Activated T-helper 1 cell treated with anti-CD3 and anti-CD28 coated beads, Interleukin-12 subunit alpha, Interleukin-12 subunit beta, Interleukin-2, Interleukin-4 antibody, amounts not matched to agents 30 ng/mL and 10 ng/mL and 1 ng/mL, durations not matched to agents 14 hours and 24 hours and 36 hours (primary cell): Measurements from ENCODE around the gene BAG3. TPM values are rescaled to one million over a fixed set of nuclear protein-coding genes. Genes with fewer than 3 reads are reported as not detected.

Experiments used
- DNase-seq: peaks from one replicate; pipeline ENCODE4 v3.0.0; 2021; ENCODE audit warnings: low spot score
- H3K27ac Mint-ChIP-seq: one replicate; pipeline ENCODE4 v1.8.0; 2021; ENCODE audit warnings: mild to moderate bottlenecking, mixed read lengths
- H3K27me3 Mint-ChIP-seq: one replicate; pipeline ENCODE4 v1.8.0; 2022; ENCODE audit warnings: mild to moderate bottlenecking, moderate library complexity, mixed read lengths; ENCODE audit not compliant: insufficient read depth
- H3K36me3 Mint-ChIP-seq: one replicate; pipeline ENCODE4 v1.8.0; 2021; ENCODE audit warnings: low read depth, mixed read lengths
- H3K4me1 Mint-ChIP-seq: one replicate; pipeline ENCODE4 v1.8.0; 2021; ENCODE audit warnings: low read depth, mixed read lengths
- H3K4me3 Mint-ChIP-seq: one replicate; pipeline ENCODE4 v1.8.0; 2021; ENCODE audit warnings: mild to moderate bottlenecking, moderate library complexity, mixed read lengths
- H3K9me3 Mint-ChIP-seq: one replicate; pipeline ENCODE4 v1.8.0; 2021; ENCODE audit warnings: mixed read lengths
- intact Hi-C: fragments of 100-400 bp; cut with micrococcal nuclease; formaldehyde crosslinking; loops from one replicate; pipeline ENCODE4 v1.15.1; 2024
- total RNA-seq: library from RNA; stranded (reverse); gene quantifications from 2 replicates; pipeline ENCODE4 v1.2.3, GENCODE V29; 2022

Gene BAG3
- total RNA-seq, 1 donor from 2014 or later = 30.4 TPM

GRCh38 chr10:119644205-119644814 lies 6.9 kb upstream of the BAG3 start:
- peaks cover 7% of the 10 kb centered on the region for H3K4me1 Mint-ChIP-seq
- H3K4me3 Mint-ChIP-seq = no peak overlapping the region
- peaks cover 7% of the 10 kb centered on the region for H3K27me3 Mint-ChIP-seq
- DNase-seq = no peak
- H3K27ac Mint-ChIP-seq = no peak overlapping the region
- intact Hi-C loops = no loop called here
- H3K9me3 Mint-ChIP-seq = no peaks in the 10 kb centered on the region
- H3K36me3 Mint-ChIP-seq = peaks cover 1% of the 10 kb centered on the region

- Mint-ChIP-seq H3K27me3 (peaks cover 7% of the 10 kb centered on the region), H3K4me1 (peaks cover 12% of the 10 kb centered on the region), H3K4me3 (no peak overlapping the region), H3K9me3 (no peaks in the 10 kb centered on the region), H3K36me3 (peaks cover 1% of the 10 kb centered on the region), H3K27ac (no peak overlapping the region)
- no peak for DNase-seq
- intact Hi-C loops = no loop called here
Observed at GRCh38 chr10:119644994-119645393, 6.2 kb upstream of the BAG3 start.

DNA sequence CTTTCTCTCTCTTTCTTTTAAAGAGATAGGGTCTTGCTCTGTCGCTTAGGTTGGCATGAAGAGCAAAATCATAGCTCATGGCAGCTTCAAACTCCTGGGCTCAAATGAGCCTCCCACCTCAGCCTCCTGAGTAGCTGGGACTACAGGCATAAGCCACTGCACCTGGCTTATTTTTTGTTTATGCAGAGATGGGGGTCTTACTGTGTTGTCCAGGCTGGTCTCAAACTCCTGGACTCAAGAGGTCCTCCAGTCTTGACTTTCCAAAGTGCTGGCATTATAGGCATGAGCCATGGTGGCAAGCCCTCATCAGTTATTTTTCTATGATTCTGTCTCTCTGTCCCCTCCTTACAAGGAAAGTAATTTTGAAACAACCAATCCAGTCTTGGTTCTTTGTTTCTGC lies 1.1 kb upstream of the BAG3 start:
- Mint-ChIP-seq H3K36me3 (peaks cover 6% of the 10 kb centered on the region), H3K4me3 (peak overlapping the region; percentile 95), H3K4me1 (peaks cover 42% of the 10 kb centered on the region), H3K9me3 (no peaks in the 10 kb centered on the region), H3K27ac (peak overlapping the region; percentile 96), H3K27me3 (no peaks in the 10 kb centered on the region)
- intact Hi-C loops = loop anchor here (2.0 to 10.0 kb wide), 5 partner anchors 133 to 569 kb away; partner anchors contain the start of genes EIF3A and GRK5
- no peak for DNase-seq

DNA sequence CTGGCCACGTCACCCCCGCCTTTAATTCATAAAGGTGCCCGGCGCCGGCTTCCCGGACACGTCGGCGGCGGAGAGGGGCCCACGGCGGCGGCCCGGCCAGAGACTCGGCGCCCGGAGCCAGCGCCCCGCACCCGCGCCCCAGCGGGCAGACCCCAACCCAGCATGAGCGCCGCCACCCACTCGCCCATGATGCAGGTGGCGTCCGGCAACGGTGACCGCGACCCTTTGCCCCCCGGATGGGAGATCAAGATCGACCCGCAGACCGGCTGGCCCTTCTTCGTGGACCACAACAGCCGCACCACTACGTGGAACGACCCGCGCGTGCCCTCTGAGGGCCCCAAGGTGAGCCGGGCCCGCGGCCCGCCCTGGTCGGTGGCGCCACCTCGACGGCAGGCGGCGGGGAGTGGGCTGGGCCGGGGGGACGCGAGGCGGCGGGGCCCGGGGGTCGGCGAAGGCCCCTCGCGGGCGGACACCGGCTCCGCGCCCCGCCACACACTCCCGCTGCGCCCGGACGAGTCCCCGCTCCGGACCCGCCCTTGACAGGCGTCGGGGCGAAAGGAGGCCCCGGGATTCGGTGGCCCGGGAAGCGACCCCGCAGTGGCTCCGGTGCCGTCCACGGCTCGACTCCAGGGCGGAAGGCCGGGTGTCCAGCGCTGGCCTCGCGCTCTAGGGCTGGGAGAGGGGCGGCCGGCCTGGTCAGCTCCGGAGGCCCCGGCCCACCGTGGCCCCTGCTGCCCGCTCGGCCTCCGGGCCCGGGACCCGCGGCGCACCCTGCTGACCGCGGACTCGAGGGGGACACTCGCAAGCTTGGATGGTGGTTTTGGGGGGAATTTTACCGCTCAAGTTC lies 557 bp downstream of the BAG3 start:
- Mint-ChIP-seq H3K27me3 (no peaks in the 10 kb centered on the region), H3K36me3 (peaks cover 10% of the 10 kb centered on the region), H3K4me1 (peaks cover 58% of the 10 kb centered on the region), H3K9me3 (no peaks in the 10 kb centered on the region), H3K4me3 (peak overlapping the region; percentile 92), H3K27ac (peak overlapping the region; percentile 91)
- intact Hi-C loops = loop anchor here (1.0 to 10.0 kb wide), 10 partner anchors 54 to 571 kb away; partner anchors contain the start of genes EIF3A, GRK5, PRDX3 and RGS10
- no peak for DNase-seq

- H3K9me3 Mint-ChIP-seq = no peaks in the 10 kb centered on the region
- peaks cover 12% of the 10 kb centered on the region for H3K36me3 Mint-ChIP-seq
- intact Hi-C loops = loop anchor here (2.0 to 10.0 kb wide), 3 partner anchors 155 to 474 kb away; partner anchors contain the start of gene PRDX3
- H3K27ac Mint-ChIP-seq = peak overlapping the region; percentile 90
- no peak for DNase-seq
- no peaks in the 10 kb centered on the region for H3K27me3 Mint-ChIP-seq
- peaks cover 64% of the 10 kb centered on the region for H3K4me1 Mint-ChIP-seq
- H3K4me3 Mint-ChIP-seq = peak overlapping the region; percentile 92
Observed at GRCh38 chr10:119652361-119652730, 1.2 kb downstream of the BAG3 start.

GRCh38 chr10:119653209-119653608 lies 2.0 kb downstream of the BAG3 start:
- H3K36me3 Mint-ChIP-seq = peaks cover 14% of the 10 kb centered on the region
- peak overlapping the region; percentile 70 for H3K27ac Mint-ChIP-seq
- H3K27me3 Mint-ChIP-seq = no peaks in the 10 kb centered on the region
- peak overlapping the region; percentile 92 for H3K4me3 Mint-ChIP-seq
- H3K9me3 Mint-ChIP-seq = no peaks in the 10 kb centered on the region
- H3K4me1 Mint-ChIP-seq = peaks cover 69% of the 10 kb centered on the region
- DNase-seq = no peak
- intact Hi-C loops = loop anchor here (2.0 to 10.0 kb wide), 3 partner anchors 156 to 474 kb away; partner anchors contain the start of gene PRDX3

DNA sequence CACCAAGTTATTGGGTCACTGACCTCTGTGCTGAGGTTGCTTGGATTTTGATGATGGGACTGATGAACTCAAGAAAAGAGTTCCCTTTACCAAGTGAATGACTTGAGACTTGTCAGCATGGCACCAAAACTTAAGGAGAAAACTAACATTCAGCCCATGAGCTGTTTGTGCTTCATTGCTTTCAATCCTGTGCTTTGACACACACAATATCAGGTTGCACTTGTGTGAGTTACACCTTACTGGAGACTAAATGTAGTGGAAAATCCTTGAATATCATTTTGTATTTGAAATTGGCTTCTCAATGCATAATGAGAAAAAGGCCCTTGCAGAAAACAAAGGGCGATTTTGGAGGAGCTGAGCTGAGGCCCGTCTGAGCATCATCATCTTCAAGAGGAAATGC lies 2.7 kb downstream of the BAG3 start:
- Mint-ChIP-seq H3K36me3 (peaks cover 14% of the 10 kb centered on the region), H3K27ac (peak overlapping the region; percentile 70), H3K4me3 (peak overlapping the region; percentile 92), H3K4me1 (peaks cover 74% of the 10 kb centered on the region), H3K27me3 (no peaks in the 10 kb centered on the region), H3K9me3 (no peaks in the 10 kb centered on the region)
- no peak for DNase-seq
- intact Hi-C loops = loop anchor here (2.0 to 10.0 kb wide), 3 partner anchors 157 to 475 kb away; partner anchors contain the start of gene PRDX3

- DNase-seq = no peak
- Mint-ChIP-seq H3K36me3 (peaks cover 14% of the 10 kb centered on the region), H3K9me3 (no peaks in the 10 kb centered on the region), H3K27me3 (no peaks in the 10 kb centered on the region), H3K4me1 (peaks cover 72% of the 10 kb centered on the region), H3K4me3 (peak overlapping the region; percentile 92), H3K27ac (peak overlapping the region; percentile 53)
- intact Hi-C loops = loop anchor here (5.0 to 10.0 kb wide), 2 partner anchors 157 to 350 kb away; no protein-coding TSS in a partner anchor
Observed at GRCh38 chr10:119654540-119654939, 3.4 kb downstream of the BAG3 start.

- peak overlapping the region; percentile 92 for H3K4me3 Mint-ChIP-seq
- peaks cover 14% of the 10 kb centered on the region for H3K36me3 Mint-ChIP-seq
- peak; percentile 45 for DNase-seq
- no peaks in the 10 kb centered on the region for H3K27me3 Mint-ChIP-seq
- intact Hi-C loops = loop anchor here (1.0 to 10.0 kb wide), 4 partner anchors 31 to 351 kb away; no protein-coding TSS in a partner anchor
- H3K27ac Mint-ChIP-seq = peak overlapping the region; percentile 87
- H3K9me3 Mint-ChIP-seq = no peaks in the 10 kb centered on the region
- peaks cover 64% of the 10 kb centered on the region for H3K4me1 Mint-ChIP-seq
Observed at GRCh38 chr10:119655566-119656001, 4.4 kb downstream of the BAG3 start.

DNA sequence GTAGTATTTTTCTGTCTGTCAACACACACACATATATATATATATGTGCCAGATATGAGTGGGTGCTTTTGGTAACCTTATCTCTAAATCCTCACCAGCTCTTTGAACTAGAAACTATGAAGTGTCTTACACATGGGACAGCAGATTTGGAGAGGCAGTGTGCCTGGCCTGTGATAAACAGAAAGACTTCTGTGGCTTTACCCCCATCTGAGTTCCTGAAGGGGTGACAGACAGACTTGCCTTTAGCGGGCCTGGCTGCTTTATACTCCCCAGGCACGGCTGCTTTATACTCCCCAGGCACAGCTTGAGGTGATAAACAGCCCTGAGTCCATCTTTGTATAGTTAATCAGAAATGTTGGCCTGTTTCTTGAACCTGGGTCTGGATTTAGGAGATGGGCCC lies 5.6 kb downstream of the BAG3 start:
- Mint-ChIP-seq H3K9me3 (no peaks in the 10 kb centered on the region), H3K27ac (peak overlapping the region; percentile 87), H3K36me3 (peaks cover 16% of the 10 kb centered on the region), H3K27me3 (no peaks in the 10 kb centered on the region), H3K4me3 (no peak overlapping the region), H3K4me1 (peaks cover 68% of the 10 kb centered on the region)
- DNase-seq = no peak
- intact Hi-C loops = loop anchor here (10.0 kb wide), 1 partner anchor 352 kb away; no protein-coding TSS in a partner anchor

DNA sequence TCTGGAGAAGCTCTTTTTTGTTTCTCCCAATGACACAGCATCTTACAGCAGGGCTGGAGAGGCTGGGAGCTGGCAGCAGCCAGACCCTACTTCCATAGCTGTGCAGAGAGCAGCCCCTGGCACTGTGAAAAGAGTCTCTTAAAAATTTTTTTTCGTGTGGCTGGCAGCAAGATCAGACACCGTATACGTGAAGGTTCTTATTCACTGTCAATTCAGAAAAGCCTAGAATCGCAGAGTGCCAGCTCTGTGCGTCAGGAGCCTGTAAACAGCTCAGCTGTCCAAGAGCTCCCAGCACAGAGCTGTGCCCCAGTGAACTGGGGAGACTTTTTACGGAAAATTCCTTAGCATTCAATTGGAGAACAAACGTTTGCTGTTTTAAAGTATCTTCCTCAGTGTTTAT lies 6.5 kb downstream of the BAG3 start:
- H3K4me1 Mint-ChIP-seq = peaks cover 64% of the 10 kb centered on the region
- H3K4me3 Mint-ChIP-seq = no peak overlapping the region
- H3K27me3 Mint-ChIP-seq = no peaks in the 10 kb centered on the region
- H3K36me3 Mint-ChIP-seq = peaks cover 17% of the 10 kb centered on the region
- peak overlapping the region; percentile 52 for H3K27ac Mint-ChIP-seq
- no peaks in the 10 kb centered on the region for H3K9me3 Mint-ChIP-seq
- no peak for DNase-seq
- intact Hi-C loops = loop anchor here (10.0 kb wide), 1 partner anchor 353 kb away; no protein-coding TSS in a partner anchor

GRCh38 chr10:119658274-119658673 lies 7.1 kb downstream of the BAG3 start:
- H3K36me3 Mint-ChIP-seq = peaks cover 17% of the 10 kb centered on the region
- intact Hi-C loops = loop anchor here (10.0 kb wide), 1 partner anchor 353 kb away; no protein-coding TSS in a partner anchor
- no peak overlapping the region for H3K4me3 Mint-ChIP-seq
- peaks cover 62% of the 10 kb centered on the region for H3K4me1 Mint-ChIP-seq
- DNase-seq = no peak
- no peaks in the 10 kb centered on the region for H3K9me3 Mint-ChIP-seq
- no peaks in the 10 kb centered on the region for H3K27me3 Mint-ChIP-seq
- no peak overlapping the region for H3K27ac Mint-ChIP-seq
